GM13976 (cell line): Measurements from ENCODE around the gene OPHN1.
"Not testable (repeated sequence)": the region's sequence is repeated elsewhere in the genome, so short reads cannot be mapped to it uniquely, and the experiment has no call there.

ENCODE experiments used
- DNase-seq: peaks from one replicate; pipeline ENCODE4 v3.0.0; 2012; ENCODE audit warnings: low spot score
- CTCF ChIP-seq: IDR thresholded peaks from 2 replicates; pipeline ENCODE4 v1.5.1; 2012; ENCODE audit warnings: borderline replicate concordance, mild to moderate bottlenecking; ENCODE audit not compliant: insufficient read depth; ENCODE audit errors: extremely low read depth, missing control alignments, control extremely low read depth
- in situ Hi-C: fragments of 300-500 bp; cut with MboI; formaldehyde crosslinking; loops from one replicate; pipeline ENCODE4 v1.12.0; 2022; ENCODE audit warnings: low sequenced_read_pairs, mixed read lengths, inconsistent platforms; ENCODE audit not compliant: unreplicated experiment

Gene OPHN1

DNA sequence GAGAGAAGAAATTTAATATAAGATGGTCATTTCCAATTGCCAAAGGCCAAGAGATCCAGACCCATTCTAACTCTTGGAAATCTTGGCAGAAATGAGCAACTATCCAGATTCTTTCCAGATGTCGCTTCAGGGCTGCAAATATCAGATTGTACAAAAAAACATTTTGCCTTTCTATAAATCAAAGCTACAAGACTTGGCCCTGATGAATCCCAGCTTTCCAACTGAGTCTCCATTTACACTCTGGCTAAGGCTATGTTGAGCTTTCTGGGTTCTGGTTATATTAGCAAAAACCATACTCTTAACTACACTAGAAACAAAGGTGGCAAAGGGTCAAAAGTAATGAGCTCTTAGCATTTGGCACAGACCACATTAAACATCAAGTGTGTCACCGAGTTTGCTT lies 345.8 kb downstream of the OPHN1 start:
- no peak for DNase-seq
- no peak for TF ChIP-seq CTCF
- in situ Hi-C loops, result no loop called here

GRCh38 chrX:68086709-68087108 lies 346.6 kb downstream of the OPHN1 start:
- in situ Hi-C loops, result no loop called here
- TF ChIP-seq CTCF, result no peak
- no peak for DNase-seq

GRCh38 chrX:68084765-68085164 lies 348.5 kb downstream of the OPHN1 start:
- no peak for TF ChIP-seq CTCF
- DNase-seq, result no peak
- in situ Hi-C loops, result no loop called here

GRCh38 chrX:68083510-68083909 lies 349.8 kb downstream of the OPHN1 start:
- in situ Hi-C loops, result no loop called here
- no peak for TF ChIP-seq CTCF
- DNase-seq, result no peak

- in situ Hi-C loops, result no loop called here
- no peak for DNase-seq
- TF ChIP-seq CTCF, result no peak
Measured at GRCh38 chrX:68079961-68080360, 353.3 kb downstream of the OPHN1 start.

DNA sequence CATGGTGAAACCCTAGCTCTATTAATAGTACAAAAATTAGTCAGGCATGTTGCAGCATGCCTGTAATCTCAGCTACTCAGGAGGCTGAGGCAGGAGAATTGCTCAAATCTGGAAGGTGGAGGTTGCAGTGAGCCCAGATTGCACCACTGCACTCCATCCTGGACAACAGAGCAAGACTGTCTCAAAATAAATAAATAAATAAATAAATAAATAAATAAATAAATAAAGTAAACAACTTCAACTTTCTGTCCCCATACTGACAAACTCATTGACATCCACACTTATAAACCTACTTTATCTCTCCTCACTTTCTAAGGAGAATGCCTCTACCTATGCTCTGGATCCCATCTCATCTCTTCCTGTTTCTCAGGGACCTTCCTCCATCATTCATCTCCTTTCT lies 354.5 kb downstream of the OPHN1 start:
- DNase-seq, in situ Hi-C loops: not testable (repeated sequence)

DNA sequence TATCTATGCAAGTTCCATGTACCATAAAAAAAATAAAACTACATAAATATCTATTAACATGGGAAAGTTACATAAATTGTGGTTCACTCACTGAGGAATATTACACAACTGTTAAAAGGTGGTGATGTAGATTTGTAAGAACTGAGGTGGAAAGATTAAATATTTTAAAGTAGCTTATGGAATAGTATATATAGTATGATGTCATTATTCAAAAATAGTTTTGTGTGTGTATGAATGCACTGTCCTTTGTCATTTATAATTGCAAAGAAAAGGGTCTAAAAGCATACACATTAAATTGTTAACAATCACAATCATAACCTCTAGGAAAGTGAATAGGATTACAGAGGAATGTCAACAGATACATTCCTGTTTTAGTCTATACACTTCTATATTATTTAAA lies 355.9 kb downstream of the OPHN1 start:
- TF ChIP-seq CTCF, result no peak
- in situ Hi-C loops, result no loop called here
- DNase-seq, result no peak

DNA sequence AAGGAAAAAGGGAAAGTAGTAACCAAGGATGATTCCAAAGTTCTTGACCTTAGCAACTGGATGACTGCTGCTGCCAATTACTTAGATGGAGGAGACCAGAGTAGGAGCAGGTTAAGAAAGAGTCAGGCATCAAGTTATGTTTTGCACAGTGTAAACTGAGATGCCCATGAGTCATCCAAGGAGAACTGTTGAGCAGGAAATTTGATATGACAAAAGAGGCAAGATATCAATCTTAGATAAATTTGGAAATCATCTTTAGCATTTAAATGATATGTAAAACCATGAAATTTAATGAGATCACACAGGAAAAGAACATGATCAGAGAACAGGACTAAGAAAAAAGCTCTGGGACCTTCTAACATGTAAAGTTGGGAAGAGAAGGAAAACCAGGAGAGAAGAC lies 361.3 kb downstream of the OPHN1 start:
- no peak for TF ChIP-seq CTCF
- DNase-seq, result no peak

GRCh38 chrX:68070119-68070518 lies 363.2 kb downstream of the OPHN1 start:
- DNase-seq, in situ Hi-C loops: not testable (repeated sequence)

More for the DNA sequence above, 361.3 kb downstream of the OPHN1 start:
- in situ Hi-C loops, result no loop called here
